HG02938 (cell line): Measurements from ENCODE around the gene SOCS6.
"Not testable (repeated sequence)": the region's sequence is repeated elsewhere in the genome, so short reads cannot be mapped to it uniquely, and the experiment has no call there.

Source experiments
- ATAC-seq: cut with Tn5 transposase; IDR thresholded peaks from one replicate; pipeline ENCODE4 v1.9.1; 2021; ENCODE audit warnings: mild to moderate bottlenecking, moderate library complexity; ENCODE audit not compliant: unreplicated experiment

Gene SOCS6, protein sequence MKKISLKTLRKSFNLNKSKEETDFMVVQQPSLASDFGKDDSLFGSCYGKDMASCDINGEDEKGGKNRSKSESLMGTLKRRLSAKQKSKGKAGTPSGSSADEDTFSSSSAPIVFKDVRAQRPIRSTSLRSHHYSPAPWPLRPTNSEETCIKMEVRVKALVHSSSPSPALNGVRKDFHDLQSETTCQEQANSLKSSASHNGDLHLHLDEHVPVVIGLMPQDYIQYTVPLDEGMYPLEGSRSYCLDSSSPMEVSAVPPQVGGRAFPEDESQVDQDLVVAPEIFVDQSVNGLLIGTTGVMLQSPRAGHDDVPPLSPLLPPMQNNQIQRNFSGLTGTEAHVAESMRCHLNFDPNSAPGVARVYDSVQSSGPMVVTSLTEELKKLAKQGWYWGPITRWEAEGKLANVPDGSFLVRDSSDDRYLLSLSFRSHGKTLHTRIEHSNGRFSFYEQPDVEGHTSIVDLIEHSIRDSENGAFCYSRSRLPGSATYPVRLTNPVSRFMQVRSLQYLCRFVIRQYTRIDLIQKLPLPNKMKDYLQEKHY

DNA sequence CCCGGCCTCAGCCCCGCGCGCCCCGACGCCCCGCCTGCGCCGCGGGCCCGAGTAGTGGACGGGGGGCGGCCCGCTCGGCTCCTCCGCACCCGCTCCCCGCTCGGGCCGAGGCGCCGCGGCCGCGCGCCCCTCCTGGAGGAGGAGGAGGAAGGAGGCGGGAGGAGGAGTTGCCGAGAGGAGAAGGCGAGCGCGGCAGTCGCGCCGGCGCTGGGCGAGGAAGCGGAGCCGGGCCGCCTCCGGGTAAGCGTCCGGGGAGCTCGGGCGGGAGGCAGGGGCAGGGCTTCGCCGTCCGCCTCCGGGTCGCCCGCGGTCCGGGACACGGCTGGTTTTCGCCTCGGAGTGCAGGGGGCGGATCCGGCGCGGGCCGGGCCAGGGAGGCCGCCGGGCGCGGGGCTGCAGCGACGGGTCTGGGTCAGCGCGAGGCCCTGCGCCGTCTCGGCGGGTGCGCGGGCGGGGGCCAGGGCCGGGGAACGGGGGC is at the start of gene SOCS6:
Gene SOCS6, plus strand, starts transcription at position 195 of the 478 bp plus-strand sequence. CDS start 35,624 bp downstream, outside the sequence.
- ATAC-seq: peak; percentile 56

DNA sequence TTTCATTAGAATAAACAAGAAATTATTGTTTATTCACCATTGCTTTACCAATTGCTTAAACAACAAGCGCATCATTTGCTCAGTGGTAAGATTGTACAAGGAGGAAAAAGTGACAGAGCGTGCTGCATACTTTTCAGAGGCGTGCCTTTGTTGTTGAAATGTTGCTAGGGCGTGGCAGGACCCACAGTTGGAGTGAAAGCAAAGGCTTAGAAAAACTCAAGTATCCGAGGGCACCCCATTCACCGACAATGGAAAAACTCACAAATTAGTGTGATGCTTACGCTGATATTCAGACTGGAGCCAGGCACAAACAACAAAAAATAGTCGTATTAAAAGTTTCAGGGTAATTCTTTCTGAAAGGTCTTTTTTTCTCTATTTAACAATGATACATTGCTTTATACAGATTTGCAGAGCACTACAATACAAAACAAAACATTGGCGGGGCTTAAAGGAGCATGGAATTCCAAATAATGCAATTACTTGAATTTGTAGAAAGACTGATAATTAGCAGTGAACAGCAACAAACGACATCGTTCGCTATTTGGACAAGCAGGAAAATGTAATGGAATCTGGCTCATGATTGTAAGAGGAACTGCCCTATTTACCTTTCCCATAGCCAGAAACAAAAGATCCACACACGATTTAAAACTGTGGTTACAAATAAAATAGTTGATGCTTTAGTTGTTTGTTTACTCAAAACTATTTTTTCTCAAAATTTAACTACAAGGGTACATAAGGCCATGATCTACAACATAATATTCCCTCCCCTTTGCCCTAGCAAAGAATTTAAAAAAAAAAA is 45.5 kb upstream of the SOCS6 start:
- no peak for ATAC-seq

DNA sequence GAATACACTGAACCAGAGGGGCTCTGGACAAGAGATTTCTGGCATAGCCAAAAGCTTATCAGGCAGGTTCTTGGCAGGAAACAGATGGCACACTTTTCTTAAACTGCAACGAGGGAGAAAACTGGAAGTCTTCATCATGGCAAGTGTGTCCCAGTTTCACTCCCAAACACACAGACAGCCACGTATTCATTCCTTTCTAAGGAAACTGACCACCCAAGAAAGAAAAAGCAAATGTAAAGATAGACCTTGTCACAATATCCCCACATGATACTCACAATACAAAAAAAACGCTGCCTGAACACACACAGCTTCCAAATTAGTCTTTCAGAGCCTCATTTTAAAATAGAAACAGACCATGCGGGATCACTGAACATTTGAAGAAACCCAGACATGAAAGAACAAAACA is 42.8 kb upstream of the SOCS6 start:
- ATAC-seq: no peak

DNA sequence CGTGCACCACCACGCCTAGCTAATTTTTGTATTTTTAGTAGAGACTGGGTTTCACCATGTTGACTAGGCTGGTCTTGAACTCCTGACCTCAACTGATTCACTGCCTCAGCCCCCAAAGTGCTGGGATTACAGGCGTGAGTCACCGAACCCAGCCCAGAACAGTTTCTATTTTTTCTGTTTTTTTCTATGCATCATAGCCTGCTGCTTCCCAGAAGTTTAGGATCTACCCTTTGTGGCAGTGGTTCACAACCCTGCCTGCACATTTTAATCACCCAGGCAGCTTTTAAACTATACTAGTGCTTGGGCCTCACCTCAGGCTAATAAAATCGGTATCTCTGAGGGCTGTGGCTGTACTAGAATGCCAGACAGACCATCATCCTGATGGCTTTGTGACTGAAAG is 39.7 kb upstream of the SOCS6 start:
- no peak for ATAC-seq

DNA sequence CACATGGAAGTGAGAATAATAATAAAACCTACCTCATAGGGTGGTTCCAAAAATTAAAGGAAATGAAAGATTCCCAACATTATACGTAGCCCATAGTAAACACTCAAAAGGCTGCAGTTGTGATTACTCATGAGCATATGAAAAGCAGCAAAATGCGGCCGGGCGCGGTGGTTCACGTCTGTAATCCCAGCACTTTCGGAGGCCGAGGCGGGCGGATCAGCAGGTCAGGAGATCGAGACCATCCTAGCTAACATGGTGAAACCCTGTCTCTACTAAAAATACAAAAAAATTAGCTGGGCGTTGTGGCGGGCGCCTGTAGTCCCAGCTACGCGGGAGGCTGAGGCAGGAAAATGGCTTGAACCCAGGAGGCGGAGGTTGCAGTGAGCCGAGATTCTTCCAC is 39.0 kb upstream of the SOCS6 start:
- not testable (repeated sequence) for ATAC-seq

DNA sequence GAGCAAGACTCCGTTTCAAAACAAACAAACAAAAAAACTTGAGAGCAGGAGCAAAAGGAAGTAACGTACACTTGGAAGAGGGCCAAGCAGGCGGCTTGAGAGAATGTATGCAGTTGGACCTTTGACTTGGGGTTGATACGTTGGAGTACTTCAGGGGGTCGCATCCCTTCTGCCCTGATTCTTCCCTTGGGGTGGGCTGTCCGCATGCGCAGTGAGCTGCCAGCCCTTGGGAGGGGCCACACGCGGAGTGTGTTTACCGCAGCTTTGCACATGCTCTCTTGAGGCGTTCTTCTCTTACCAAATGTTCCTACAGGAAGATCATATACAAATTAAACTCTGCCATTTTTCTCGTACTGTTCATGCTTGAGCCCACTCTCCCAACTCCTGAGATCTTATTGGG is 38.1 kb upstream of the SOCS6 start:
- ATAC-seq: no peak

DNA sequence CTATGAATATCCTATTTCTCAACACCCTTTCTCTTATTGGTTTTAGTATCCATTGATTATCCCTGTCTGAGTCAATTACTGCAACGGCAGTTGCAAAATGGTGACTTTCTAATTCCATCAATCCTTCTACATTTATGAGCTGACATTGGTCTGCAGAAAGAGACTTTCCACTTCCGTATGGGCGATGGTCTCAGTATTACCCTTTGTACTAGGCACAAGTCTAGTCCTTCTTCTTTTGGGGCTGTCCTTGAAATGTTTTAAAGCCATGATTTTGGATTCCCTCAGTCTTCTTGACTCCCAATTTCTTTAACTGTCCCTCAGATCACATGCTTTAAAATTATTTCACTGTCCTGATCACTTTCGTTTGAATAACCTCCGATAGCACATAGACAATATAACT is 32.7 kb upstream of the SOCS6 start:
- ATAC-seq: no peak

DNA sequence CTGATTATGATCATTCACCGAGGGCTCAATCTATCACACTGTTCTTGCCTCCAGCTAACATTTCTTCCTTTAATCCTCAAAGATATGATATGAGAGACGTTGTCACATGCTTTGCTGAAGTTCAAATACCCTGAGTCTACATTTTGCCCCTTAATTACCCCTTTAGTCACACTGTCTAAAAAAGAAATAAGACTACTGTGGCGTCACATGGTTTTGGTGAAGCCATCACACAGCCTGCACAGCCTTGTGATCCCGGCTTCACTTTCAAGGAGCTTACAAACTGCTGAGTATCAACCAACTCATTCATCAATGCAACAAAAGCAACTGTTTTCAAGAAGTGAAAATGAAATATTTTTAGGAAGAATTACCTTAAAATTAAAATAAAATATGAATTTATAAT is 31.9 kb upstream of the SOCS6 start:
- ATAC-seq: no peak

DNA sequence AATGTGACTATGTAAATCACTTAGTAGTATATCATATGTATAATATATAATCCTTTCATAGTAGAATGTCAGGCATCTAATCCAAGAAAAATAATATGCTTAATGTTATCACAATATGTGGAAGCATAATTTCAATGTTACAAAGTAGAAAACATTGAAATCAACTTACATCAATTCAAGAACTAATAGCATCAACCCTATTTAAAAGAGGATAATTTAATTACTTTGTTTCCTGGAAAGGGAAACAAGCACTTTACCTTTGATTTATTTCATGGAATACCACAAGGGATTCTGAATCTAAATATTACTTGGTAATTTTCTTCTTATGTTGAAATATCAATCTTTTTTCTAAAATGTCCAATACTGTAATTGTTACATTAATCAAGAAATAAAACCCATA is 30.6 kb upstream of the SOCS6 start:
- ATAC-seq: no peak

DNA sequence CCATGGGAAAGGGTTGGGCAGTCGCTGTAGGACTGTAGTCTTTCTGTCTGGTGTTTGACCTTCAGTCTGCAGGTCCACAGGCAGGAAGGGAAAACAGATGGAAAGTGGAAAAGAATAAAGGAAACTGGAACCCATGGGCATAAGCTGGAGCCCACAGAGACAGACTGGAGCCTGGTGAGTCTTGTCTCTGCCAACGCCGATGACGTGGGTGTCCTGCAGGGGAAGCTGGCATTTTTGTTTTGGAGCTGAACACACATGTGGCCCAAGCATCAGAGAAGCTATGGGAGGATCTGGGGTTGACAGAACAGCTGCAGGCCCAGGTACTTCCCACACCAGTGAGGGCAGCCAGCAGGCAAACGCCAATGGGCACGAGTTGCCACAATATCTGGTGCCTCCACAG is 28.2 kb upstream of the SOCS6 start:
- no peak for ATAC-seq

DNA sequence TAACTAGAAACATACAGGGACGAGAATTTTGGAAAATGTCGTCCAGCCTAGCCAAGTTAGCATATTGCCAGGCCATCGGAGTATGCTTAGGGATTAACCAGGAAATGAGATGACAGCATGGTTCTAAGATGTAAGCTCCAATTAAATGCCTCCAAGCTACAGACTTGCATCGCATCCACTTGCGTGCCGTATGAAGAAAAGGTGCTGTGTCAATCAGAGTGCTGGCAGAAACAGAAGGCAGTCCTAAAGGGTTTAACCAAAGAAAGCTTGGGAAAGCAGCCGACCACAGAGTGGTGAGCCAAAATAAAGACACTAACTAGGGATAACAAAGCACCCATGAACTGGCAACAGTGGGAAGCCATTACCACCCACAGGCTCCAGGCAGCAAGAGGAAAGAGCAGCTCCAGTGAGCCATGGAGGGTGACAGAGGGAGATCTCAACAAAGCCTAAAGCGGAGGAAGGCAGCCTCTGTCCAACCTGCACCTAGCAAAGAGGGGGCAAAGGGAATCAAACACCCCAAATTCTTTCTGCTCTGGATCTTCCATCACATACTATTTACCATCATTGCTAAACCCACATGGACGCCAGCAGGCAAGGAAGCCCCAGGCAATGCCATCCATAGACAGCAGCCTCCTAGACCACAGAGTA is 27.6 kb upstream of the SOCS6 start:
- ATAC-seq: no peak

DNA sequence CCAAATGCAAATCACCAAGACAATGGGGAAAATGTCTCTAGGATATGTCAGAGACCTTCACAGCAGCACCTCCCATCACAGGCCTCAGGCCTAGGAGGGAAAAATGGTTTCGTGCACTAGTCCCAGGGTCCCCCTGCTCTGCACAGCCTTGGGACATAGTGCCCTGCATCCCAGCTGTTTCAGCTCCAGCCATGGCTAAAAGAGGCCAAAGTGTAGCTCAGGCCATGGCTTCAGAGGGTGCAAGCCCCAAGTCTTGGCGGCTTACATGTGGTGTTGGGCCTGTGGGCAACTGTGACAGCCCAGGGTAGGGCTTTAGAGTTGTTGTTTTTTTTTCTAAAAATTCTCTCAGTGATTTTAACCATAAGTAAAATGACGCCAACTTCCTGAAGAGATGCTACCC is 25.5 kb upstream of the SOCS6 start:
- ATAC-seq: no peak

DNA sequence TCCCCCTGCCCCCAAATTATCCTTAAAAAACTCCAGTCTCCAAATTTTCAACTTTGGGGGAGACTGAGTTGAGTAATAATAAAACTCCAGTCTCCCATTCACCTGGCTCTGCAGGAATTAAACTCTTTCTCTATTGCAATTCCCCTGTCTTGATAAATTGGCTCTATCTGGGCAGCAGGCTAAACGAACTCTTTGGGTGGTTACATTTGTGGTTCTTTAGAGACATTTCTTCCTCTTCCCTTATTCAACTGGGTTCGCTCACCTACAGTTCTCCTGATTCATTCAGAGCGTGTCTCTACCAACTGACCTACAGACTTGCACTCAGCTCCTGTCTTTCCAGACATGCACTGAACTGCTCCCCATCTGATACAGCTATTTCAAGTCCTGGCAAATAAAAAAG is 17.1 kb upstream of the SOCS6 start:
- no peak for ATAC-seq

DNA sequence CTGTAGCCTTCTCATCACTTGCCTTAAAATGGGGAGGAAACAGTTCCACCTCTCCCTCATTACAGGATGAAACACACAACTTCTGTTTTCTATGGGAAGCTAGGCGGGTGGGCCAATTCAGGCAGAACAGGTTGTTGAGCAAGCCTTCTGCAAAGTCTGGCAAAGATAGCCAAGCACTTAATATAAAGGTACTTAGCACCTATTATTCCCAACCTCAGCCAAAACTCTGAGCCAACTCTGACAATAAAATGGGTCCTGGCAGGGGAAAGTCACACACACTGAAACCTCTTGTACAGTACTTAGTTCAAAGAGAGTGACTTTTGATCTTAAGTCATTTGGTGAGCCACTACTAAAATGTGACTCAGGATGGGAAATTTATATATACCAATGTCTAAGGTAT is 15.8 kb upstream of the SOCS6 start:
- ATAC-seq: no peak

DNA sequence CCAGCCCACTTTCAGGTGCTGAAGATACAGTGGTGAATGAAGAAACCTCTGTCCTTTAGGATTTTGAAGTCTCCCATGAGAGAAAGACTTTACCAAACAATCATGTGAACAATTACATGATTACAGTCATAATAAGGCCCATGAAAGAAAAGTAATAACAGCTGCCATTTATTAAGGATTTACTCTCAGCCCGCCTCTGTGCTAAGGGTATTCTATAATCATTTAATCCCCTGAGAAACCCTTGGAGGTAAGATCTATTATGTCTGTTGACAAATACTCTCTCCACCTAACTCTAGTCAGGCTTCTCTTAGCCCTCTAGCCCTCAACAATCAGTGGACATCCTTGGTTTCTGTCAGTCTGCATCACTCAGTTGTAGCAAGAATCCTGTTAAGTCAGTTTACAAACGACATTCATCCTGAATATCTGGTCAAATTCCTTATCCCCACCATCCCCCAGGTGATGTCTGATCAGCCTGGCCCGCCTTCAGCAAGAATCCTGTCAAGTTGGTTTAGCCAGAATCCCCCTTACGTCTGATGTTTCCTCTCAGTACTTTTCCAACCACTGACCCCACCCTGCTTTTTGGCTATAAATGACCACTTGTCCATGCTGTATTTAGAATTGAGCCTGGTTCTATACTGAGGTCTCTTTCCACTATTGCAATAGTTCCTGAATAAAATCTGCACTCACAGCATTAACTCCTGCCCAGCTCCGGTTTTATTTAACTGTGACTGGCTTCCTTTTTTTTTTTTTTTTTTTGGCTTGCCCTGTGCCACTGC is 12.2 kb upstream of the SOCS6 start:
- ATAC-seq: no peak

DNA sequence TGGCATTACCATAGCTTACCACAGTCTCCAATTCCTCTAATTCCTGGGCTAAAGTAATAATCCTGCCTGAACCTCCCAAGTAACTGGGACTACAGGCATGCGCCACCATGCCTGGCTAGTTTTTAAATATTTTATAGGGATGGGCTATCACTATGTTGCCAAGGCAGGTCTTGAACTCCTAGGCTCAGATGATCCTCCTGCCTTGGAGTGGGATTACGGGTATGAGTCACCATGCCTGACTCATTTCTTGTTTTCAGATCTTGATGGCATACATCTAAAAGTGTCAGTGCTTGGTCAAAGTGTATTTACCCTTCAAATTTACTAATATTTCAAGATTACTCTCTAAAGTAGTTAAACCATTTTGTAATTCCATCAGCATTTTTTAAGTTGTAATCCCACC is 9.4 kb upstream of the SOCS6 start:
- ATAC-seq: no peak

DNA sequence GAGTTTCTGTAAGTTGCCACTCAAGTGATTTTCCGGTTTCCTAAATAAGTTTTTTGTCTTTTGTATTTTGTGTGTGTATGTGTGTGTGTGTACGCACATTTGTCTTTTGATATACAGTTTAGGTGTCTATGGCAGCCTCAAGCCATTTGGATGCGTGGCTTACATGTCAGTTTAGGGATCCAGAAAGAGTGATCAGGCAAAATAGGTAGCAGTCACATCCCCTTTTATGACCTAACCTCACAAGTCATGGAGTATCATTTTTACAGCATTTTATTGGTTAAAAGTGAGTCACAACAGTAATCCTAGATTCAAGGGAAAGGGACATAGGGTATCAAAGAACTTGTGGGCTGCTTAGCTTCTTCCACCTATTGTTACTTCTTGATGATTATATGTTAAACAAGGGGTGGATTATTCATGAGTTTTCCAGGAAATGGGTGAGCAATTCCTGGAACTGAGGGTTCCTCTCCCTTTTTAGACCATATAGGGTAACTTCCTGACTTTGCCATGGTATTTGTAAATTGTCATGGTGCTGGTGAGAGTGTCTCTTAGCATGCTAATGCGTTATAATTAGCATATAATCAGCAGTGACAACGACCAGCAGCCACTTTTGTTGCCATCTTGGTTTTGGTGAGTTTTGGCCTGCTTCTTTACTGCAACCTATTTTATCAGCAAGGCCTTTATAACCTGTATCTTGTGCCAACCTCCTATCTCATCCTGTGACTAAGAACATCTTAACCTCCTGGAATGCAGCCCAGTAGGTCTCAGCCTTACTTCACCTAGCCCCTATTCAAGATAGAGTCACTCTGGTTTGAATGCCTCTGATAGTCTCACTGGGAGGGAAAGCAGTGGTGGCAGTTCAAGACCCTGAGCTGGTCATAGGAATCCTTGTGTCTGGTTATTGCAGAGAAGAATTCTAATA is 8.6 kb upstream of the SOCS6 start:
- ATAC-seq: no peak

DNA sequence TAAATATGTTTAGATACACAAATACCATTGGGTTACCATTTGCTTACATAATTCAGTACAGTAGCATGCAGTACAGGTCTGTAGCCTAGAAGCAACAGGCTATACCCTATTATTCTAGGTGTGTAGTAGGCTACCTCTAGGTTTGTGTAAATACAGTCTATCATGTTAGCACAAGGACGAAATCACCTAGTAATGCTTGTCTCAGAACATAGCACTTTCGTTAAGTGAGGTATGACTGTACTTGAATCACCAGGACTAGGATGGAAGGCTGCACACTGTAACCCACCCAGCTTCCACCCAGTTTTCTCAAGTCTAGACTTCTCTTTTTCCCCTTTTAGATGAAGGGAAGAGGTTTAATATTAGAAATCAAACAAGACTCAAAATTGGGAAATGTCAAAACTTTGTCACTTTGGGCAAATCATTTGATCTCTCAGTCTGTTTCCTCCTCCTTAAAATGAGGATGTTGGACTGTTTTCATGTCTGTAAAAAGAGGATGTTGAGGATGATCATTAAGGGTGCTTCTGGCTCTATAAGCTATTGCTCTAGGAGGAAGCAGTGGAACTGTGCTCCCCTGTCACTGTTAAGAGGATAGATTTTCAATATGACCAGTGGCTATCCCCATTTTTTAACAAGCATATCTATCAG is 3.7 kb upstream of the SOCS6 start:
- no peak for ATAC-seq

DNA sequence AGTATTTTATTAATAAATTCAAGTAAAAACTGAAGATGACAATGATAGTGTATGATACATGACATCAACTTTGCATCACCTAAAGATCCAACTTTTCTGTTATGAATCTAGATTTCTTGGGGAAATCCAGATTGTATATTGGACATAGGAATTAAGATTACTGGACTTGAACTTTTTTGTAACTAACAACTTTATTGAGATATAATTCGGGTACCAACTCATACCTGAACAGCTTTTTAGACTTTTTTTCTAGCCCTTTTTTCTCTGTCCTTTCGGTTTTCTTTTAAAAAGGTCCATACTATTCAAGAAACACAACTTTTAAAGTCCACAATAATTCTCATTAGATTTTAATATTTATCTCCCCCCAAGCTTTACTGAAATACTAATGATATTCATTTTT is 1.1 kb upstream of the SOCS6 start:
- ATAC-seq: no peak
